HG03558 (cell line): ENCODE results near the gene DNMT3A.

ENCODE experiments used
- ATAC-seq: cut with Tn5 transposase; IDR thresholded peaks from one replicate; pipeline ENCODE4 v1.9.1; 2021; ENCODE audit warnings: moderate number of reproducible peaks; ENCODE audit not compliant: unreplicated experiment; ENCODE audit errors: extremely low read depth

The DNMT3A gene

GRCh38 chr2:25373269-25373981 is 31.7 kb upstream of the DNMT3A start:
- ATAC-seq: no peak

- ATAC-seq: no peak
Observed at GRCh38 chr2:25372405-25373268, 30.9 kb upstream of the DNMT3A start.

- ATAC-seq: no peak
Observed at GRCh38 chr2:25371253-25372241, 29.8 kb upstream of the DNMT3A start.

GRCh38 chr2:25369876-25370275 is 28.2 kb upstream of the DNMT3A start:
- no peak for ATAC-seq

GRCh38 chr2:25369439-25369838 is 27.7 kb upstream of the DNMT3A start:
- ATAC-seq: no peak

- ATAC-seq: no peak
Observed at GRCh38 chr2:25368660-25369059, 26.9 kb upstream of the DNMT3A start.

GRCh38 chr2:25367296-25367695 is 25.6 kb upstream of the DNMT3A start:
- no peak for ATAC-seq

- ATAC-seq: no peak
Observed at GRCh38 chr2:25366629-25367028, 24.9 kb upstream of the DNMT3A start.

GRCh38 chr2:25365241-25365640 is 23.5 kb upstream of the DNMT3A start:
- ATAC-seq: no peak

GRCh38 chr2:25363733-25364132 is 22.0 kb upstream of the DNMT3A start:
- ATAC-seq: no peak

GRCh38 chr2:25362434-25363145 is 20.9 kb upstream of the DNMT3A start:
- peak; percentile 71 for ATAC-seq

GRCh38 chr2:25362049-25362433 is 20.3 kb upstream of the DNMT3A start:
- peak; percentile 63 for ATAC-seq

- ATAC-seq: no peak
Observed at GRCh38 chr2:25361261-25362048, 19.7 kb upstream of the DNMT3A start.

- no peak for ATAC-seq
Observed at GRCh38 chr2:25358836-25359235, 17.1 kb upstream of the DNMT3A start.

- ATAC-seq: no peak
Observed at GRCh38 chr2:25358249-25358815, 16.6 kb upstream of the DNMT3A start.

- ATAC-seq: no peak
Observed at GRCh38 chr2:25356088-25356487, 14.4 kb upstream of the DNMT3A start.

GRCh38 chr2:25355270-25355669 is 13.5 kb upstream of the DNMT3A start:
- no peak for ATAC-seq

GRCh38 chr2:25354116-25354515 is 12.4 kb upstream of the DNMT3A start:
- no peak for ATAC-seq

GRCh38 chr2:25349397-25349796 is 7.7 kb upstream of the DNMT3A start:
- ATAC-seq: no peak
